Left lung (tissue), 10 donors: Measurements from ENCODE around the gene L3MBTL1. TPM values are rescaled to one million over a fixed set of nuclear protein-coding genes. Genes with fewer than 3 reads are reported as not detected.

Experiments used
- ATAC-seq: fragments of 200-7000 bp; cut with Tn5 transposase; one replicate; pipeline ENCODE4 v1.9.1; 2020; ENCODE audit warnings: moderate library complexity
- DNase-seq, 4 donors: peaks; one replicate each; pipeline ENCODE4 v3.0.0-alpha.2; 2013 to 2020
- H3K27ac ChIP-seq, 2 donors: fragments of 200-600 bp; sonication (generic) in 1 of 2; one replicate each; pipeline versions ENCODE4 v1.5.0 to v1.8.0; 2020 to 2021
- H3K27me3 ChIP-seq, 2 donors: fragments of 200-600 bp; sonication (generic) in 1 of 2; one replicate each; pipeline versions ENCODE4 v1.5.0 to v1.8.0; 2020 to 2021
- H3K36me3 ChIP-seq, 2 donors: fragments of 200-600 bp; sonication (generic) in 1 of 2; one replicate each; pipeline versions ENCODE4 v1.5.0 to v1.8.0; 2020 to 2021
- H3K4me1 ChIP-seq, 2 donors: fragments of 200-600 bp; one replicate each; pipeline ENCODE4 v1.8.0; 2021
- H3K4me3 ChIP-seq, 2 donors: fragments of 200-600 bp; sonication (generic) in 1 of 2; one replicate each; pipeline versions ENCODE4 v1.5.0 to v1.8.0; 2020 to 2021; ENCODE audit warnings: mild to moderate bottlenecking in 1 of 2
- H3K9me3 ChIP-seq, 2 donors: fragments of 200-600 bp; sonication (generic) in 1 of 2; one replicate each; pipeline versions ENCODE4 v1.5.0 to v1.8.0; 2020 to 2021
- CTCF ChIP-seq, 2 donors: fragments of 200-600 bp; sonication (generic) in 1 of 2; IDR thresholded peaks; one replicate each; pipeline versions ENCODE4 v1.5.0 to v1.8.0; 2021; ENCODE audit warnings: antibody characterized with exemption in 2 of 2
- intact Hi-C, 2 donors: fragments of 100-400 bp; cut with DNase I; formaldehyde crosslinking; loops; one replicate each; pipeline versions ENCODE4 v1.11.2 to v1.14.2; 2022
- polyA plus RNA-seq, 6 donors: library from polyadenylated mRNA; unstranded; fragments of 120-200 nt; gene quantifications; one replicate each; pipeline ENCODE4 v1.2.1, GENCODE V29; 2013; ENCODE audit not compliant: insufficient read length in 6 of 6
- total RNA-seq, 2 donors: library from RNA; stranded (reverse); fragmentation: NEBNext Ultra II Directional; extraction: Animal tissue kit (Norgen Biotek cat#: 25700); gene quantifications; one replicate each; pipeline ENCODE4 v1.2.1, GENCODE V29; 2021
- donor health status: DM: no; HTN: yes; CAD: no.
- donor health status: DM: no; HTN: no; CAD: no.

The L3MBTL1 gene
- total and polyA plus RNA-seq, 8 donors = 8.1 to 25.4 (median 19.7) TPM

GRCh38 chr20:43542674-43543073, 35.2 kb downstream of the L3MBTL1 start:
- no peak for TF ChIP-seq CTCF (IDR thresholded peaks at IDR 0.05)
- intact Hi-C loops = no loop called here
- ATAC-seq (no peak), DNase-seq (no peak)
- Histone ChIP-seq H3K27ac (no peak overlapping the region), H3K9me3 (peaks cover 0 to 5% of the 10 kb centered on the region in 2 donors), H3K4me1 (peaks cover 0 to 8% of the 10 kb centered on the region in 2 donors), H3K4me3 (no peak overlapping the region), H3K27me3 (no peaks in the 10 kb centered on the region), H3K36me3 (peaks cover 0 to 6% of the 10 kb centered on the region in 2 donors)

- Histone ChIP-seq H3K4me1 (peaks cover 0 to 4% of the 10 kb centered on the region in 2 donors), H3K27ac (no peak overlapping the region), H3K36me3 (peaks cover 0 to 6% of the 10 kb centered on the region in 2 donors), H3K9me3 (peaks cover 0 to 5% of the 10 kb centered on the region in 2 donors), H3K4me3 (no peak overlapping the region), H3K27me3 (no peaks in the 10 kb centered on the region)
- ATAC-seq (no peak), DNase-seq (no peak)
- intact Hi-C loops = no loop called here
- no peak for TF ChIP-seq CTCF (IDR thresholded peaks at IDR 0.05)
These were observed 35.6 kb downstream of the L3MBTL1 start for GRCh38 chr20:43543138-43543537.

GRCh38 chr20:43544501-43544900, 37.0 kb downstream of the L3MBTL1 start:
- Histone ChIP-seq H3K27ac (no peak overlapping the region), H3K4me1 (no peaks in the 10 kb centered on the region), H3K36me3 (peaks cover 0 to 6% of the 10 kb centered on the region in 2 donors), H3K9me3 (peaks cover 0 to 5% of the 10 kb centered on the region in 2 donors), H3K27me3 (no peaks in the 10 kb centered on the region), H3K4me3 (no peak overlapping the region)
- ATAC-seq (no peak), DNase-seq (no peak)
- TF ChIP-seq CTCF (IDR thresholded peaks at IDR 0.05) = no peak
- intact Hi-C loops = no loop called here

- Histone ChIP-seq H3K4me3 (no peak overlapping the region), H3K36me3 (no peaks in the 10 kb centered on the region), H3K9me3 (peaks cover 0 to 5% of the 10 kb centered on the region in 2 donors), H3K27me3 (no peaks in the 10 kb centered on the region), H3K4me1 (no peaks in the 10 kb centered on the region), H3K27ac (no peak overlapping the region)
- no peak for ATAC-seq
- no peak for DNase-seq
- TF ChIP-seq CTCF (IDR thresholded peaks at IDR 0.05) = no peak
- intact Hi-C loops = no loop called here
These were observed 38.5 kb downstream of the L3MBTL1 start for GRCh38 chr20:43545837-43546578.

- TF ChIP-seq CTCF (IDR thresholded peaks at IDR 0.05) = no peak
- ATAC-seq = no peak
These were observed 40.9 kb downstream of the L3MBTL1 start for GRCh38 chr20:43548273-43548880.

More at GRCh38 chr20:43548273-43548880, 40.9 kb downstream of the L3MBTL1 start:
- no peak for DNase-seq
- no peak overlapping the region for H3K4me3 ChIP-seq
- no peaks in the 10 kb centered on the region for H3K27me3 ChIP-seq
- intact Hi-C loops = no loop called here
- H3K9me3 ChIP-seq = peaks cover 0 to 5% of the 10 kb centered on the region in 2 donors
- H3K4me1 ChIP-seq = no peaks in the 10 kb centered on the region
- H3K36me3 ChIP-seq = no peaks in the 10 kb centered on the region
- no peak overlapping the region for H3K27ac ChIP-seq
